OCI-LY3 (cell line): Measurements from ENCODE around the gene AOX1.

Experiments used
- CTCF ChIP-seq: fragments of 200-600, 300-600 bp; sonication (generic); IDR thresholded peaks from 2 replicates; pipeline ENCODE4 v1.5.1; 2014; ENCODE audit warnings: antibody characterized with exemption, low read length, low read depth
- EZH2phosphoT487 ChIP-seq: fragments of 200-600 bp; shearing (Covaris generic); IDR thresholded peaks from 2 replicates; pipeline ENCODE4 v1.6.1; 2018; ENCODE audit warnings: antibody characterized with exemption, mixed run types, low read depth

DNA sequence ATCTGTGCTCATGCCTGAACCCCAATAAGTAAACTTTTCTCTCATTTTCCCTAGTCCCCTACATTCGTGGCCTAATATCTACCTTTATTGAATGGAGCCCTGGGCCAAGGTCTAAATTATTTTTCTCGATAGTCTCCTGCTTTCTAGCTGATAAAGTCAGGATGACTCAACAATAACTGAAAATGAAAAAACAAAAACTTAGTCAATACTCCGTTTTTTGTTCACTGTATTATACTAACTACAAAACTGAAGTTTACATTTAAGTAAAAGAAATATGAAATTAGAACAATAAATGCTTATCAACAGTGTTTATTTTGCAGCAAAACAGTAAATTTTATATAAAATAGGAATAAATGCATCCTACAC, 32.2 kb downstream of the AOX1 start:
- TF ChIP-seq CTCF (no peak), EZH2phosphoT487 (no peak)
